ENCODE results near the gene MPHOSPH9.
A peak's percentile ranks its signal among the peaks of the same experiment; 100 is the strongest.

DNA sequence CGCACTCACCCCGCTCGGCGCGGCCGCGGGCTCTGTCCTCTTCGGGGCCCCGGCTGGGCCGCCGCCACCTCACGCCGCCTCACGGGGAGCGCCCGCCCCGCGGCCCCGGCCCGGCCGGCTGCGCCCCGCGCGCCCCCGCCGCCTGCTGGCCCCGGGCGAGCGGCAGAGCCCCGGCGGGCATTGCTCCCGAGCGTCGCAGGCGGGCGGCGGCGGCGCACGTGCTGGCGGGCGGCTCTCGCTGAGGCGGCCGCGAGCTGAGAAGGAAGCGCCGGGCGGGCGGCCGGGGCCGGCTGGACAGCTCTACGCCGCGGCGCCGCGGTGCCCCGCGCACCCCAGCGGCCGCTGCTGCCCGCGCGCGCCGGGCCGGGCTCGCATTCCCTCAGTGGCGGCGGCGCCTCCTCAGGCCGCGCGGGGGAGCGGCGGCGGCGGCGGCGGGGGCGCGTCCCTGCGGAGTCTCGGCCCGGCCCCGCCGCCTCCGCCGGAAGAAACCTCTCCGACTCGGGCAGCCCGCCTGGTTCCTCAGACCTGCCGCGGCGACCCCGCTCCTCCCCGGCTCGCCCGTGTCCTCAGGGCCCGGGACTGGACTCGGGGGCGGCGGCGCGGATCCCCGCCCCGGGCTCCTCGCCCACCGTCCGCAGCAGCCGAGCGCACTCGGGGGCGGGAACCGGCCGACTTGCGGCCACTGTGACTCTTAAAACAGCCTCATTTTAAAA lies 82.0 kb downstream of the MPHOSPH9 start, which contains the start of gene PITPNM2:
- TF ChIP-seq CTCF (IDR thresholded peaks at IDR 0.05; ENCODE audit: borderline replicate concordance, extremely low read depth, low read length, poor library complexity, severe bottlenecking) = no peak
- TF ChIP-seq EZH2 (IDR thresholded peaks at IDR 0.05; ENCODE audit: borderline replicate concordance, low read depth, low read length, severe bottlenecking) = peak; percentile 97

Measured in DND-41 (cell line).